Spleen (tissue), 7 donors: ENCODE measurements around the gene ARHGEF18.
"Not testable (repeated sequence)": the region's sequence is repeated elsewhere in the genome, so short reads cannot be mapped to it uniquely, and the experiment has no call there.

Experiments
- POLR2A ChIP-seq, 3 donors: fragments of 450-650 bp; IDR thresholded peaks; one replicate each; pipeline ENCODE4 v1.5.1; 2017; ENCODE audit warnings: antibody characterized with exemption in 3 of 3, mild to moderate bottlenecking in 1 of 3
- POLR2AphosphoS5 ChIP-seq, 3 donors: sonication (generic); formaldehyde crosslinking; IDR thresholded peaks; one replicate each; pipeline ENCODE4 v1.5.1; 2017; ENCODE audit warnings: antibody characterized with exemption in 3 of 3
- TF ChIP-seq, protein P1 (sequence below), 11 experiments: fragments of 200-600 bp in 7 of 11; fragments of 450-650 bp in 4 of 11; sonication (generic) in 4 of 11; IDR thresholded peaks in 8 of 11; conservative IDR thresholded peaks in 3 of 11; 1 replicate in 7 of 11; 2 replicates in 4 of 11; pipeline versions ENCODE4 v1.4.0 to v1.8.0; 2016 to 2021; ENCODE audit warnings: antibody characterized with exemption in 11 of 11, inconsistent platforms in 4 of 11, mild to moderate bottlenecking in 1 of 11
- donor health status: DM: no; HTN: no; CAD: no; lungs with moderate emphysema.
- donor health status: DM: no; HTN: no; CAD: no.
- donor health status: DM: no; HTN: no; CAD: no.

DNA sequence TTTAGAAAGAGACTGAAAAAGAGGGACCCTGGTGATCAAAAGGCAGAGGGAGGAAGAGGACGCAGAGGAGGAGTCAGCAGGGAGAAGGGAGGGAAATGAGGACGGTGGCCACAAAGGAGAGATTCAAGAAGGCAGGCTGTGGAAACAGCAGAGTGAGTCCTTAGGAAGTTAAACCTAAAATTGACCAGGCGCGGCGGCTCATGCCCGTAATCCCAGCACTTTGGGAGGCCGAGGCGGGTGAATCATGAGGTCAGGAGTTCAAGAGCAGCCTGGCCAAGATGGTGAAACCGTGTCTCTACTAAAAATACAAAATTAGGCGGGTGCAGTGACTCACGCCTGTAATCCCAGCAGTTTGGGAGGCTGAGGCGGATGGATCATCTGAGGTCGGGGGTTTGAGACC lies 20.1 kb downstream of the ARHGEF18 start:
- TF ChIP-seq, protein P1, sequence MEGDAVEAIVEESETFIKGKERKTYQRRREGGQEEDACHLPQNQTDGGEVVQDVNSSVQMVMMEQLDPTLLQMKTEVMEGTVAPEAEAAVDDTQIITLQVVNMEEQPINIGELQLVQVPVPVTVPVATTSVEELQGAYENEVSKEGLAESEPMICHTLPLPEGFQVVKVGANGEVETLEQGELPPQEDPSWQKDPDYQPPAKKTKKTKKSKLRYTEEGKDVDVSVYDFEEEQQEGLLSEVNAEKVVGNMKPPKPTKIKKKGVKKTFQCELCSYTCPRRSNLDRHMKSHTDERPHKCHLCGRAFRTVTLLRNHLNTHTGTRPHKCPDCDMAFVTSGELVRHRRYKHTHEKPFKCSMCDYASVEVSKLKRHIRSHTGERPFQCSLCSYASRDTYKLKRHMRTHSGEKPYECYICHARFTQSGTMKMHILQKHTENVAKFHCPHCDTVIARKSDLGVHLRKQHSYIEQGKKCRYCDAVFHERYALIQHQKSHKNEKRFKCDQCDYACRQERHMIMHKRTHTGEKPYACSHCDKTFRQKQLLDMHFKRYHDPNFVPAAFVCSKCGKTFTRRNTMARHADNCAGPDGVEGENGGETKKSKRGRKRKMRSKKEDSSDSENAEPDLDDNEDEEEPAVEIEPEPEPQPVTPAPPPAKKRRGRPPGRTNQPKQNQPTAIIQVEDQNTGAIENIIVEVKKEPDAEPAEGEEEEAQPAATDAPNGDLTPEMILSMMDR (IDR thresholded peaks at IDR 0.05 in 8 of 11, conservative IDR thresholded peaks at IDR 0.05 in 3 of 11), result not testable (repeated sequence)
- not testable (repeated sequence) for TF ChIP-seq POLR2AphosphoS5, POLR2A (IDR thresholded peaks at IDR 0.05)
